Measurements from ENCODE around the gene FAM120B. TPM values are rescaled to one million over a fixed set of nuclear protein-coding genes. Genes with fewer than 3 reads are reported as not detected.

FAM120B gene
- total and polyA plus RNA-seq, 3 donors from 2014 or later, result 33.8 to 62.2 (median 40.6) TPM

- H3K36me3 ChIP-seq (ENCODE audit: low read depth, missing control alignments), result no peaks in the 10 kb centered on the region
- TF ChIP-seq POLR2A (IDR thresholded peaks at IDR 0.05) (no peak), CTCF (IDR thresholded peaks at IDR 0.05) (no peak)
- 74 to 82% methylated on average over 21 to 26 of the region's 26 CpGs for WGBS, 2 donors
- peaks cover 5% of the 10 kb centered on the region for H3K4me1 ChIP-seq
- peak; percentile 13 for DNase-seq
- intact Hi-C loops (cut with DNase I; ENCODE audit: low total_unique reads), result no loop called here
- no peaks in the 10 kb centered on the region for H3K27me3 ChIP-seq
- no peak overlapping the region for H3K27ac ChIP-seq
- no peak overlapping the region for H3K4me3 ChIP-seq
- H3K9me3 ChIP-seq, result no peaks in the 10 kb centered on the region
Observed at GRCh38 chr6:170453586-170454511, 147.3 kb downstream of the FAM120B start.

- H3K27me3 ChIP-seq, result no peaks in the 10 kb centered on the region
- peak; percentile 8 for DNase-seq
- H3K4me1 ChIP-seq, result peaks cover 5% of the 10 kb centered on the region
- intact Hi-C loops (cut with DNase I; ENCODE audit: low total_unique reads), result no loop called here
- H3K9me3 ChIP-seq, result no peaks in the 10 kb centered on the region
- no peaks in the 10 kb centered on the region for H3K36me3 ChIP-seq (ENCODE audit: low read depth, missing control alignments)
- TF ChIP-seq POLR2A (IDR thresholded peaks at IDR 0.05) (no peak), CTCF (IDR thresholded peaks at IDR 0.05) (no peak)
- no peak overlapping the region for H3K27ac ChIP-seq
- 79 to 84% methylated on average over 18 of the region's 18 CpGs for WGBS, 2 donors
- H3K4me3 ChIP-seq, result no peak overlapping the region
Observed at GRCh38 chr6:170454512-170455285, 148.1 kb downstream of the FAM120B start.

GRCh38 chr6:170455335-170455979 lies 148.9 kb downstream of the FAM120B start:
- H3K27ac ChIP-seq, result no peak overlapping the region
- H3K36me3 ChIP-seq (ENCODE audit: low read depth, missing control alignments), result no peaks in the 10 kb centered on the region
- H3K27me3 ChIP-seq, result no peaks in the 10 kb centered on the region
- TF ChIP-seq CTCF (IDR thresholded peaks at IDR 0.05) (no peak), POLR2A (IDR thresholded peaks at IDR 0.05) (no peak)
- intact Hi-C loops (cut with DNase I; ENCODE audit: low total_unique reads), result no loop called here
- no peaks in the 10 kb centered on the region for H3K9me3 ChIP-seq
- 93 to 94% methylated on average over 7 to 26 of the region's 26 CpGs for WGBS, 2 donors
- H3K4me3 ChIP-seq, result no peak overlapping the region
- peaks cover 5% of the 10 kb centered on the region for H3K4me1 ChIP-seq
- peak; percentile 7 for DNase-seq

- intact Hi-C loops (cut with DNase I; ENCODE audit: low total_unique reads), result no loop called here
- DNase-seq, result no peak
- Histone ChIP-seq H3K27ac (no peak overlapping the region), H3K9me3 (no peaks in the 10 kb centered on the region), H3K27me3 (no peaks in the 10 kb centered on the region), H3K4me1 (peaks cover 5% of the 10 kb centered on the region), H3K36me3 (ENCODE audit: low read depth, missing control alignments) (no peaks in the 10 kb centered on the region), H3K4me3 (no peak overlapping the region)
- TF ChIP-seq POLR2A (IDR thresholded peaks at IDR 0.05) (no peak), CTCF (IDR thresholded peaks at IDR 0.05) (no peak)
- 85 to 97% methylated on average over 8 to 9 of the region's 9 CpGs for WGBS, 2 donors
Observed at GRCh38 chr6:170456334-170456733, 149.8 kb downstream of the FAM120B start.

Small RNA genes within 50 kb of the gene (microRNA-seq; reads per million reads assigned to microRNA genes)
- 0 reads per million in 2 donors for gene MIR4644 (ENCODE audit: borderline number of aligned reads in 2 of 2, borderline replicate concordance in 1 of 2)

Small RNA genes within 50 kb of the gene (small RNA-seq; reads per million reads assigned to genes)
- 0 reads per million in 2 donors for gene MIR4644

Other genes starting within 250 kb of the FAM120B start
- gene DLL1, start 15.7 kb upstream of the FAM120B start, total RNA-seq, result 1 to 10 TPM; 4.6 to 5.5 TPM
- gene DLL1, start 15.7 kb upstream of the FAM120B start, polyA plus RNA-seq (ENCODE audit: insufficient read depth, low read depth, low replicate concordance), result 2.8 TPM
- gene PSMB1, start 246.5 kb downstream of the FAM120B start, total RNA-seq, result 100 to 1,000 TPM; 170 to 181 TPM
- gene PSMB1, start 246.5 kb downstream of the FAM120B start, polyA plus RNA-seq (ENCODE audit: insufficient read depth, low read depth, low replicate concordance), result 208 TPM
- 10 to 100 TPM; 44.4 to 50.2 TPM for gene TBP, start 247.6 kb downstream of the FAM120B start, total RNA-seq
- 101 TPM for gene TBP, start 247.6 kb downstream of the FAM120B start, polyA plus RNA-seq (ENCODE audit: insufficient read depth, low read depth, low replicate concordance)